Germinal center (tissue), 1 donor: ENCODE results near the gene VPREB3.

Experiments used
- DNase-seq: peaks from one replicate; pipeline ENCODE4 v3.0.0; 2012; ENCODE audit warnings: mixed read lengths, low spot score

Gene VPREB3

GRCh38 chr22:23782703-23783102, 28.5 kb upstream of the VPREB3 start:
- DNase-seq: no peak

GRCh38 chr22:23782252-23782651, 28.0 kb upstream of the VPREB3 start:
- no peak for DNase-seq

DNA sequence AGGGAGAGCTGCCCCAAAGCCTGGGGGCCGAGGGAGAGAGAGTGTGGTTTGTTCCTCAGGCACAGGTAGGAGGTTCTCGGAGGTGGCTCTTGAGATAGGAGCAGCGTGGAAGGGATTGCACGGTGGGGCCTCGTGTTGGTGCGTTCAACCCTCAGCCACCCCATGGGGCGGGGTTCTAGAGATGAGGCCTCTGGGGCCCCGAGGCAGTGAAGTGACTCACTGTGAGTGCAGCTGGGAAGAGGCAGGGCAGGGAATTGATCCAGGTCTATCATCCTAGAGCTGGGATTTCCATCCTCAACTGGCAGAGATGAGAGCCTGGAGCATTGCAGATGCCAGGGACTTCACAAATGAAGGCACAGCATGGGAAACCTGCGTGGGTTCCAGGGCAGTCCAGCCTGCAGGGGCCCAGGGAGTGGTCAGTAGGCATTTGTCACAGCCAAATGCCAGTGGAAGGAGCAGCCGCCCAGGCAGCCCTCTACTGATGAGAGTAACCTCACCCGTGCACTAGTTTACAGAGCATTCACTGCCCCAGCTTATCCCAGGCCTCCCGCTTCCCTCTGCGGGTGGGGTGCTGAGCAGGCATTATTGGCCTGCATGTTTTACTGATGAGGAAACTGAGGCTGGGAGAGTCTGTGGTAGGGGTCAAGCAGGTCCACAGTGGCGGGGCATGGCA, 27.4 kb upstream of the VPREB3 start:
- no peak for DNase-seq

- DNase-seq: no peak
Observed at GRCh38 chr22:23781065-23781464, 26.8 kb upstream of the VPREB3 start.

- DNase-seq: no peak
Observed at GRCh38 chr22:23780146-23780748, 26.0 kb upstream of the VPREB3 start.

GRCh38 chr22:23779731-23780130, 25.5 kb upstream of the VPREB3 start:
- no peak for DNase-seq

- no peak for DNase-seq
Observed at GRCh38 chr22:23779083-23779482, 24.9 kb upstream of the VPREB3 start.

DNA sequence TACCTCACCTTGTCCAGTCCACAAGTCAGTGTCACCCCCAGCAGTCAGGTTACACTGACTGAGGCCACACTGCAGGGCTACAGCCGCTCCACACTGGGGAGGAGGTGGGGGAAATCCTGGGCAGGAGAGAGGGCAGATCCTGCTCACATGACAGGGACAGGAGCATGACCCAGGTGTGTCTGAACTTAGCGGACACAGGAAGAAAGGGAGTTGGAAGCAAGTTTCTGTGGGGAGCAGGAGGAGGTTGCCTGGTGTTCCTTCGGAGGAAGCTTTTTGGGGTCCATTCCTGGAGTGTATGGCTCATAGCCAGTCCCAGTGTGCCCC, 24.3 kb upstream of the VPREB3 start:
- DNase-seq: no peak

- no peak for DNase-seq
Observed at GRCh38 chr22:23777776-23778576, 23.8 kb upstream of the VPREB3 start.

DNA sequence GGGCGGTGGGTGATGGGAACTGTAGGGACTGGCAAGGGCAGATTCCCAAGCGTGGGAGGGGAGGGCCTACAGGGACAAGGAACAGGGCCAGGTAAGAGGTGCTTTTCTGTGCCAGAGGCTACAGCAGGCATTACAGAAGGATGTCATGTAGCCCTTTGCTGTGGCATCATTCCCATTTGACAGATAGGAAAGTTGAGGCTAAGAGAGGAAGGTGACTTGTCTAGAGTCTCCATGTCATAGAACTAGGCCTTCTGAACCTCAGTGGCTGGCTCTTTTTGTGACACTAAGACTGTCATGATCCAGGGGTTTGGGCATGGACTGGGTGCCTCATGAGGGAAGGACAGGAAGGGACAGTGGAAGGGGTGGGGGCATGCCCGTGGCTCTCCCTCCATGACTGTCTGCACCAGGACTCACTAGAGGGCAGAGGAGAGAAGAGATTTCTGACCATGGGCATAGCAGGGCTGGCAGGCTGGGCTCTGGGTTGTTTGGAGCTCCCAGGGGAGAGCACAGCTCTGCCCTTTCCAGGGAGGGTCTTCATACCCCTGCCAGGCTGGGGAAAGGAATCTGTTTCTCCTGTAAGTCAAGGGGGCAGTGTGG, 21.7 kb upstream of the VPREB3 start:
- DNase-seq: no peak

- no peak for DNase-seq
Observed at GRCh38 chr22:23774922-23775436, 20.8 kb upstream of the VPREB3 start.

GRCh38 chr22:23774114-23774921, 20.1 kb upstream of the VPREB3 start:
- no peak for DNase-seq

- no peak for DNase-seq
Observed at GRCh38 chr22:23773483-23774113, 19.4 kb upstream of the VPREB3 start.

GRCh38 chr22:23772649-23773473, 18.6 kb upstream of the VPREB3 start, which contains the start of gene MMP11:
Gene MMP11, plus strand, starts transcription at chr22:23772849. Its CDS starts 22 bp downstream, at chr22:23772871.
- DNase-seq: peak; percentile 75

DNA sequence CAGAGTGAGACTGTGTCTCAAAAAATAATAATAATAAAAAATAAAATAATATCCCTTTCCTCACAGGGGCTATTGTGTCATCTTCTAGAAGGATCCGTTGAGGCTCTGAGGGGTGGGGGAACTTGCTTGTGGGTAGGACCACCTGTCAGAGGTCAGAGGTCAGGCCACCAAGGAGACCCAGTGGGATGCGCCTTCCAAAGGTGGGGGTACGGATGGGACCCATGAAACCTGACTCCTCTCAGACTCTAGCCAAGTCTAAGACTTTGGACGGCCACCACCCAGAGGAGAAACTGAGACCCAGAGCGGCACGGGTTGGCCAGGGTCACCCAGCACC, 18.1 kb upstream of the VPREB3 start:
- no peak for DNase-seq

DNA sequence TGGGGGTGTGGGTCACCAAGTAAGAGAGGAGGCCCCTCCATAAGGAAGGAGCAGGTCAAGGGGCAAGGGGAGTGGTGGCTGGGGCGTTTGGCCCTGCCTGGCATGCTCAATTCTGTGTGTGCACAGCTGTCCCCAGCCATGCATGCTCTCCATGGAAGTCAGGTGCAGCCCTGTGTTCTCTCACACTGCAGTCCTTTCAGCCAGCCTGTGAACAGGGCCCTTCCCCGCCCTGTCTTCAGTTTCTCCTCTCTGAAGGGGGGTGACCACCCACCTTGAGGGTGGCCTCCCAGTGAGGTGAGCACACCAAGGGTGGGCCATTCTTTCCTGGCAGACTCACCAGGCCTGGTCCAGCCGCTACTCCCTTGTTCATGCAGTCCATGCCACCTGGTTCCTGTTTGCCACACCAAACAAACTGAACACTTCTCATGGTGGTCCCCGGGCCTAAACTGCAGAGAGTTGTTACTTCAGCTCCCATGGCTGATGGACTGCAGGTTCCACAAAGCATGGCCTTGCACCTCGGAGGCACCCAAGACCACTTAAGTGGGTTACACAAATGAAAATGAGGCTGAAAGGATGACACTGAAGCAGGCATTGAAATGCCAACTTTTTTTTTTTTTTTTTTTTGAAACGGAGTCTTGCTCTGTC, 15.2 kb upstream of the VPREB3 start:
- no peak for DNase-seq

- DNase-seq: peak; percentile 84
Observed at GRCh38 chr22:23767673-23768548, 13.7 kb upstream of the VPREB3 start, which contains the start of gene CHCHD10. Gene CHCHD10, minus strand, starts transcription at chr22:23767972. Its CDS starts 98 bp downstream, at chr22:23767874.

DNA sequence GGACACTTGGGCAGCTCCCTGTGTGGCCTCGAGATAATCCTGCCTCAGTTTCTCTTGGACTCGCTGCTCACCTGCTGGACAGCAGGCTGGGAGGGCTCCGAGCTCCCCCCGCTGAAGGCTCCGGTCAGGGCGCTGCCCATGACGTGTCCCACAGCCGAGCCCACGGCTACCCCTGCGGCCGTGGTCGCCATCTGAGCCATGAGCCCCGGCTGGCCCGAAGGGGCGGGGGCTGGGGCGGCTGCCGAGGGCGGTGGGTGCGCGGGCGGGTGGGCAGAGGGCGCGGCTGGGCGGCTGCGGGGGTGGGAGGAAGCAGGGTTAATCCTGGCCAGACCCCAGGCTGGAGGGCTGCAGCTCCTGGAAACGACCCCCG, 13.1 kb upstream of the VPREB3 start:
- no peak for DNase-seq
